Epidermal melanocyte (primary cell): ENCODE measurements around the gene COL19A1.
"Not testable (repeated sequence)": the region's sequence is repeated elsewhere in the genome, so short reads cannot be mapped to it uniquely, and the experiment has no call there.

Experiments
- DNase-seq: peaks from one replicate; pipeline ENCODE4 v3.0.0; 2011; ENCODE audit warnings: low spot score; ENCODE audit not compliant: insufficient read length

COL19A1 gene

GRCh38 chr6:69866351-69866769 lies at the start of gene COL19A1:
TSS of gene COL19A1 (plus strand) at chr6:69866556. CDS start at chr6:69879568, 13,012 bp downstream.
- DNase-seq: no peak

GRCh38 chr6:69816569-69816968 lies 49.8 kb upstream of the COL19A1 start:
- no peak for DNase-seq

- no peak for DNase-seq
Measured at GRCh38 chr6:69817358-69817757, 49.0 kb upstream of the COL19A1 start.

- no peak for DNase-seq
Measured at GRCh38 chr6:69818223-69818930, 48.0 kb upstream of the COL19A1 start.

GRCh38 chr6:69819138-69819537 lies 47.2 kb upstream of the COL19A1 start:
- DNase-seq: no peak

- DNase-seq: no peak
Measured at GRCh38 chr6:69820018-69820417, 46.3 kb upstream of the COL19A1 start.

GRCh38 chr6:69820438-69820837 lies 45.9 kb upstream of the COL19A1 start:
- DNase-seq: no peak

GRCh38 chr6:69824355-69824754 lies 42.0 kb upstream of the COL19A1 start:
- DNase-seq: not testable (repeated sequence)

- DNase-seq: no peak
Measured at GRCh38 chr6:69825904-69826303, 40.5 kb upstream of the COL19A1 start.

GRCh38 chr6:69827276-69827893 lies 39.0 kb upstream of the COL19A1 start:
- DNase-seq: no peak

GRCh38 chr6:69832558-69832957 lies 33.8 kb upstream of the COL19A1 start:
- no peak for DNase-seq

- DNase-seq: no peak
Measured at GRCh38 chr6:69835414-69836179, 30.8 kb upstream of the COL19A1 start.

GRCh38 chr6:69841862-69842261 lies 24.5 kb upstream of the COL19A1 start:
- DNase-seq: no peak

- no peak for DNase-seq
Measured at GRCh38 chr6:69843189-69843588, 23.2 kb upstream of the COL19A1 start.

GRCh38 chr6:69846312-69846711 lies 20.0 kb upstream of the COL19A1 start:
- DNase-seq: no peak

GRCh38 chr6:69846770-69847491 lies 19.4 kb upstream of the COL19A1 start:
- DNase-seq: no peak

GRCh38 chr6:69847492-69847788 lies 18.9 kb upstream of the COL19A1 start:
- DNase-seq: no peak

- no peak for DNase-seq
Measured at GRCh38 chr6:69848552-69848951, 17.8 kb upstream of the COL19A1 start.

- DNase-seq: no peak
Measured at GRCh38 chr6:69852706-69853105, 13.7 kb upstream of the COL19A1 start.

- no peak for DNase-seq
Measured at GRCh38 chr6:69861986-69862385, 4.4 kb upstream of the COL19A1 start.

- no peak for DNase-seq
Measured at GRCh38 chr6:69863766-69864165, 2.6 kb upstream of the COL19A1 start.

GRCh38 chr6:69865126-69865525 lies 1.2 kb upstream of the COL19A1 start:
- DNase-seq: peak; percentile 16
